Psoas muscle (tissue), 8 donors: ENCODE data around the gene TBC1D22A. TPM values are rescaled to one million over a fixed set of nuclear protein-coding genes. Genes with fewer than 3 reads are reported as not detected.
A peak's percentile ranks its signal among the peaks of the same experiment; 100 is the strongest.
"Not testable (repeated sequence)": the region's sequence is repeated elsewhere in the genome, so short reads cannot be mapped to it uniquely, and the experiment has no call there.

Experiments used
- ATAC-seq, 4 donors: fragments of 200-7000 bp; cut with Tn5 transposase; one replicate each; pipeline ENCODE4 v1.9.1; 2020; ENCODE audit warnings: moderate library complexity in 3 of 4, mild to moderate bottlenecking in 2 of 4
- DNase-seq, 2 donors: peaks; one replicate each; pipeline ENCODE4 v3.0.0-alpha.2; 2020
- H3K27ac ChIP-seq: fragments of 200-600 bp; one replicate; pipeline ENCODE4 v1.8.0; 2022
- H3K27me3 ChIP-seq, 3 donors: fragments of 200-600 bp in 1 of 3; one replicate each; pipeline versions ENCODE4 v1.6.1 to v1.8.0; 2013 to 2022; ENCODE audit warnings: low read length in 2 of 3, mild to moderate bottlenecking in 2 of 3, moderate library complexity in 1 of 3; ENCODE audit not compliant: insufficient read depth in 3 of 3
- H3K36me3 ChIP-seq, 2 donors: fragments of 200-600 bp in 1 of 2; one replicate each; pipeline versions ENCODE4 v1.6.1 to v1.8.0; 2013 to 2022; ENCODE audit warnings: low read depth in 1 of 2, mild to moderate bottlenecking in 1 of 2, moderate library complexity in 1 of 2; ENCODE audit not compliant: insufficient read depth in 1 of 2
- H3K4me1 ChIP-seq: fragments of 200-600 bp; one replicate; pipeline ENCODE4 v1.8.0; 2022
- H3K4me3 ChIP-seq: fragments of 200-600 bp; one replicate; pipeline ENCODE4 v1.8.0; 2022; ENCODE audit warnings: mild to moderate bottlenecking
- H3K9me3 ChIP-seq: fragments of 200-600 bp; one replicate; pipeline ENCODE4 v1.8.0; 2022
- WGBS, 3 donors: extraction: QIAGEN DNeasy Blood & Tissue Kit; methylation state at CpG; one replicate each; pipeline versions ENCODE4 v1.1.6 to v1.1.7; 2013; 5-methylcytosine and 5-hydroxymethylcytosine counted together
- intact Hi-C, 2 donors: fragments of 100-400 bp; cut with DNase I; formaldehyde crosslinking; loops; one replicate each; pipeline versions ENCODE4 v1.11.0 to v1.14.2; 2022
- polyA plus RNA-seq, 3 donors: library from polyadenylated mRNA; stranded (reverse); fragments of 200-250 nt; gene quantifications; one replicate each; pipeline ENCODE4 v1.2.3, GENCODE V29; 2013
- total RNA-seq, 4 donors: library from RNA; stranded (reverse); fragmentation: NEBNext Ultra II Directional in 2 of 4; extraction: Animal tissue kit (Norgen Biotek cat#: 25700) in 2 of 4; gene quantifications; one replicate each; pipeline versions ENCODE4 v1.2.1 to v1.2.4, GENCODE V29; 2021 to 2023
- TF ChIP-seq, protein P1 (sequence below): fragments of 200-600 bp; IDR thresholded peaks from one replicate; pipeline ENCODE4 v1.8.0; 2022; ENCODE audit warnings: antibody characterized with exemption
- donor health status: healthy with polysubstance abuse.
- donor health status: DM: no; HTN: no; CAD: no; lungs with moderate emphysema.
- donor health status: Bipolar disorder and iron deficiency.
- donor health status: healthy.
- donor health status: DM: yes; HTN: yes; CAD: no.
- donor health status: DM: no; HTN: no; CAD: no.
- donor health status: DM: no; HTN: no; CAD: no.
- donor health status: DM: yes; HTN: yes; CAD: no.

TBC1D22A gene
- total and polyA plus RNA-seq, 7 donors, result 11.7 to 25.0 (median 18.9) TPM

- intact Hi-C loops, result no loop called here
- ATAC-seq (no peak), DNase-seq (peak in 1 of 2 donors; percentile 23)
- Histone ChIP-seq H3K4me1 (no peaks in the 10 kb centered on the region), H3K4me3 (no peak overlapping the region), H3K27ac (no peak overlapping the region), H3K27me3 (no peaks in the 10 kb centered on the region), H3K9me3 (no peaks in the 10 kb centered on the region), H3K36me3 (peaks cover 0 to 2% of the 10 kb centered on the region in 2 donors)
- 90 to 97% (median 95%) methylated on average over 9 of the region's 9 CpGs for WGBS, 3 donors
- TF ChIP-seq, protein P1, sequence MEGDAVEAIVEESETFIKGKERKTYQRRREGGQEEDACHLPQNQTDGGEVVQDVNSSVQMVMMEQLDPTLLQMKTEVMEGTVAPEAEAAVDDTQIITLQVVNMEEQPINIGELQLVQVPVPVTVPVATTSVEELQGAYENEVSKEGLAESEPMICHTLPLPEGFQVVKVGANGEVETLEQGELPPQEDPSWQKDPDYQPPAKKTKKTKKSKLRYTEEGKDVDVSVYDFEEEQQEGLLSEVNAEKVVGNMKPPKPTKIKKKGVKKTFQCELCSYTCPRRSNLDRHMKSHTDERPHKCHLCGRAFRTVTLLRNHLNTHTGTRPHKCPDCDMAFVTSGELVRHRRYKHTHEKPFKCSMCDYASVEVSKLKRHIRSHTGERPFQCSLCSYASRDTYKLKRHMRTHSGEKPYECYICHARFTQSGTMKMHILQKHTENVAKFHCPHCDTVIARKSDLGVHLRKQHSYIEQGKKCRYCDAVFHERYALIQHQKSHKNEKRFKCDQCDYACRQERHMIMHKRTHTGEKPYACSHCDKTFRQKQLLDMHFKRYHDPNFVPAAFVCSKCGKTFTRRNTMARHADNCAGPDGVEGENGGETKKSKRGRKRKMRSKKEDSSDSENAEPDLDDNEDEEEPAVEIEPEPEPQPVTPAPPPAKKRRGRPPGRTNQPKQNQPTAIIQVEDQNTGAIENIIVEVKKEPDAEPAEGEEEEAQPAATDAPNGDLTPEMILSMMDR, result no peak
Observed at GRCh38 chr22:47169801-47170140, 407.3 kb downstream of the TBC1D22A start.

- H3K27ac ChIP-seq, H3K27me3 ChIP-seq, ATAC-seq, H3K4me3 ChIP-seq, intact Hi-C loops, H3K4me1 ChIP-seq, H3K9me3 ChIP-seq, H3K36me3 ChIP-seq: not testable (repeated sequence)
- peak; percentile 7 to 18 for DNase-seq
- 85 to 91% (median 90%) methylated on average over 20 to 21 of the region's 21 CpGs for WGBS, 3 donors
Observed at GRCh38 chr22:47170511-47171440, 408.3 kb downstream of the TBC1D22A start.

- ATAC-seq (no peak), DNase-seq (peak; percentile 5 to 34)
- intact Hi-C loops, result no loop called here
- TF ChIP-seq, protein P1, result no peak
- Histone ChIP-seq H3K4me1 (no peaks in the 10 kb centered on the region), H3K4me3 (no peak overlapping the region), H3K36me3 (peaks cover 0 to 2% of the 10 kb centered on the region in 2 donors), H3K9me3 (no peaks in the 10 kb centered on the region), H3K27ac (no peak overlapping the region), H3K27me3 (no peaks in the 10 kb centered on the region)
- 84 to 87% (median 84%) methylated on average over 20 of the region's 20 CpGs for WGBS, 3 donors
Observed at GRCh38 chr22:47171441-47172221, 409.2 kb downstream of the TBC1D22A start.

GRCh38 chr22:47172771-47173534 lies 410.5 kb downstream of the TBC1D22A start:
- H3K27me3 ChIP-seq, result no peaks in the 10 kb centered on the region
- H3K27ac ChIP-seq, result no peak overlapping the region
- WGBS, 3 donors, result 88 to 90% (median 89%) methylated on average over 17 to 21 of the region's 21 CpGs
- no peak overlapping the region for H3K4me3 ChIP-seq
- DNase-seq (peak; percentile 9 to 30), ATAC-seq (no peak)
- no peaks in the 10 kb centered on the region for H3K9me3 ChIP-seq
- no peaks in the 10 kb centered on the region for H3K36me3 ChIP-seq
- no peaks in the 10 kb centered on the region for H3K4me1 ChIP-seq
- TF ChIP-seq, protein P1, result no peak
- intact Hi-C loops, result no loop called here
